GM13977 (cell line): ENCODE data around the gene FGF18.

ENCODE experiments used
- DNase-seq: peaks from one replicate; pipeline ENCODE4 v3.0.0; 2012; ENCODE audit warnings: low spot score
- CTCF ChIP-seq: IDR thresholded peaks from 2 replicates; pipeline ENCODE4 v1.5.1; 2012; ENCODE audit warnings: mild to moderate bottlenecking, control low read depth; ENCODE audit not compliant: insufficient read depth; ENCODE audit errors: extremely low read depth, missing control alignments
- in situ Hi-C: fragments of 300-500 bp; cut with MboI; formaldehyde crosslinking; loops from one replicate; pipeline ENCODE4 v1.12.0; 2022; ENCODE audit warnings: low sequenced_read_pairs, low pct_unique_long_range_greater_than_20kb, mixed read lengths, inconsistent platforms; ENCODE audit not compliant: unreplicated experiment

Gene FGF18

GRCh38 chr5:171436804-171437285 is 17.4 kb downstream of the FGF18 start:
- TF ChIP-seq CTCF: no peak
- no peak for DNase-seq
- in situ Hi-C loops: no loop called here

GRCh38 chr5:171437286-171437821 is 17.9 kb downstream of the FGF18 start:
- TF ChIP-seq CTCF: no peak
- no peak for DNase-seq
- in situ Hi-C loops: no loop called here

GRCh38 chr5:171438738-171439137 is 19.3 kb downstream of the FGF18 start:
- in situ Hi-C loops: no loop called here

GRCh38 chr5:171441246-171441791 is 21.9 kb downstream of the FGF18 start:
- no peak for TF ChIP-seq CTCF
- in situ Hi-C loops: no loop called here
- DNase-seq: no peak

More at GRCh38 chr5:171438738-171439137, 19.3 kb downstream of the FGF18 start:
- no peak for DNase-seq
- TF ChIP-seq CTCF: no peak

- no peak for DNase-seq
Measured at GRCh38 chr5:171442287-171443042, 23.0 kb downstream of the FGF18 start.

GRCh38 chr5:171444582-171444981 is 25.1 kb downstream of the FGF18 start:
- TF ChIP-seq CTCF: no peak
- DNase-seq: no peak
- in situ Hi-C loops: no loop called here

More at GRCh38 chr5:171442287-171443042, 23.0 kb downstream of the FGF18 start:
- in situ Hi-C loops: no loop called here
- no peak for TF ChIP-seq CTCF
